ENCODE measurements around the gene GUCY2C. TPM values are rescaled to one million over a fixed set of nuclear protein-coding genes. Genes with fewer than 3 reads are reported as not detected.

The GUCY2C gene
- total RNA-seq, 1 experiment from 2014 or later: 1.9 TPM

DNA sequence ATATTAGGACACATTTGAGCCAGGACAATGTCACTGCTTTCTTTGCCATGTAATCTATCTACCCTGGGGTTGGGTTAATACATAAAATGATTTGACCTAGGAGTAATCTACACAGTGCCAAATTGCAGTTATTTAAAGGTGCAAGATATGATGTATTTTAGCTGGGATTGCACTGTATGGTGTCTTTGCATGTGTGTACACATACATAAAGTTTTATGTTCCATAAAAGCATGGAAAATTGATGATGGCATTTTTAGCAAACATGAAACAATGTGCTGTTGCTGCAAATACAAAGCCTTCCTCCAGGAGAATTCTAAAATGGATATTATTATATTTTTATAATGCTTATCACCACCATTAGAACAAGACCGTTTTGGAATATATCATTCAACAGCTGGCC, 104.7 kb downstream of the GUCY2C start:
- H2AFZ ChIP-seq (ENCODE audit: low read length): no peak overlapping the region
- H3K4ac ChIP-seq (ENCODE audit: low read depth, low read length): no peak overlapping the region
- H3K9ac ChIP-seq (ENCODE audit: extremely low read depth, insufficient read length, low read length): no peak overlapping the region
- Mint-ChIP-seq H3K27me3 (ENCODE audit: low read depth) (no peaks in the 10 kb centered on the region), H3K27ac (no peak overlapping the region), H3K4me3 (no peak overlapping the region), H3K9me3 (no peaks in the 10 kb centered on the region; a peak in 2 of 5 replicates), H3K36me3 (ENCODE audit: insufficient read depth in 1 of 3, low read depth in 3 of 3) (no peaks in the 10 kb centered on the region), H3K4me1 (no peaks in the 10 kb centered on the region)
- TF ChIP-seq, protein P1, sequence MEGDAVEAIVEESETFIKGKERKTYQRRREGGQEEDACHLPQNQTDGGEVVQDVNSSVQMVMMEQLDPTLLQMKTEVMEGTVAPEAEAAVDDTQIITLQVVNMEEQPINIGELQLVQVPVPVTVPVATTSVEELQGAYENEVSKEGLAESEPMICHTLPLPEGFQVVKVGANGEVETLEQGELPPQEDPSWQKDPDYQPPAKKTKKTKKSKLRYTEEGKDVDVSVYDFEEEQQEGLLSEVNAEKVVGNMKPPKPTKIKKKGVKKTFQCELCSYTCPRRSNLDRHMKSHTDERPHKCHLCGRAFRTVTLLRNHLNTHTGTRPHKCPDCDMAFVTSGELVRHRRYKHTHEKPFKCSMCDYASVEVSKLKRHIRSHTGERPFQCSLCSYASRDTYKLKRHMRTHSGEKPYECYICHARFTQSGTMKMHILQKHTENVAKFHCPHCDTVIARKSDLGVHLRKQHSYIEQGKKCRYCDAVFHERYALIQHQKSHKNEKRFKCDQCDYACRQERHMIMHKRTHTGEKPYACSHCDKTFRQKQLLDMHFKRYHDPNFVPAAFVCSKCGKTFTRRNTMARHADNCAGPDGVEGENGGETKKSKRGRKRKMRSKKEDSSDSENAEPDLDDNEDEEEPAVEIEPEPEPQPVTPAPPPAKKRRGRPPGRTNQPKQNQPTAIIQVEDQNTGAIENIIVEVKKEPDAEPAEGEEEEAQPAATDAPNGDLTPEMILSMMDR (conservative IDR thresholded peaks at IDR 0.05): no peak
- H4K91ac ChIP-seq (ENCODE audit: insufficient read length, low read depth, low read length): no peak overlapping the region
- H3K18ac ChIP-seq (ENCODE audit: insufficient read length, low read depth, low read length): no peak overlapping the region
- no peak overlapping the region for H3K27ac ChIP-seq (ENCODE audit: insufficient read length, low read depth, low read length)
- no peak overlapping the region for H3T11ph ChIP-seq (ENCODE audit: low read length)
- WGBS (ENCODE audit: extremely low coverage, insufficient read length, low lambda C conversion rate): no CpG with 5 or more reads among the region's 1 CpG
- H3K79me2 ChIP-seq (ENCODE audit: insufficient read depth, low read length): no peaks in the 10 kb centered on the region
- H2BK120ac ChIP-seq (ENCODE audit: low read depth, low read length, poor library complexity, severe bottlenecking): no peak overlapping the region
- H3K9me3 ChIP-seq (ENCODE audit: control insufficient read depth, low read depth, low read length): no peaks in the 10 kb centered on the region
- no peak overlapping the region for H3K23ac ChIP-seq (ENCODE audit: insufficient read length, low read depth, low read length)
- no peak overlapping the region for H2BK5ac ChIP-seq (ENCODE audit: insufficient read length, low read length)
- H2BK12ac ChIP-seq (ENCODE audit: insufficient read length, low read depth, low read length): no peak overlapping the region
- H3K79me1 ChIP-seq (ENCODE audit: insufficient read depth, low read depth, low read length, poor library complexity, severe bottlenecking): no peaks in the 10 kb centered on the region
- no peak overlapping the region for H4K5ac ChIP-seq (ENCODE audit: insufficient read length, low read depth, low read length)
- H3K4me1 ChIP-seq (ENCODE audit: insufficient read depth, low read length): no peaks in the 10 kb centered on the region
- H3K4me2 ChIP-seq (ENCODE audit: insufficient read depth, insufficient read length, low read length): no peak overlapping the region
- H3K56ac ChIP-seq (ENCODE audit: insufficient read length, low read depth, low read length): no peak overlapping the region
- H4K8ac ChIP-seq (replicated peaks; ENCODE audit: insufficient read length, low read depth, low read length): no peak overlapping the region
- no peak overlapping the region for H3K14ac ChIP-seq (ENCODE audit: insufficient read depth, low read length)
- H4K20me1 ChIP-seq (ENCODE audit: control insufficient read depth, insufficient read depth, insufficient read length): no peaks in the 10 kb centered on the region
- DNase-seq: no peak
- H3K27me3 ChIP-seq (ENCODE audit: insufficient read depth, low read length): no peaks in the 10 kb centered on the region
- no peaks in the 10 kb centered on the region for H3K23me2 ChIP-seq (ENCODE audit: insufficient read length, low read depth, low read length, poor library complexity, severe bottlenecking)
- H2BK20ac ChIP-seq (ENCODE audit: low read depth, low read length, poor library complexity, severe bottlenecking): no peak overlapping the region
- no peak overlapping the region for H2AK5ac ChIP-seq (ENCODE audit: insufficient read length, low read length)
- H2BK15ac ChIP-seq (ENCODE audit: low read depth, low read length): no peak overlapping the region

All from H9 (cell line).